HepG2 (cell line): ENCODE measurements around the gene DAAM2. TPM values are rescaled to one million over a fixed set of nuclear protein-coding genes. Genes with fewer than 3 reads are reported as not detected.

Experiments
- ATAC-seq: fragments of 200-7000 bp; cut with Tn5 transposase; 3 replicates; pipeline ENCODE4 v1.9.1; 2020; ENCODE audit warnings: mild to moderate bottlenecking, moderate library complexity
- BruUV-seq: library from RNA; stranded (reverse); fragments of 400-500 nt; replicated peaks from 2 replicates; lab custom pipeline; 2021; lab: Mats Ljungman, UMichigan
- CTCF ChIA-PET: fragments of 300-600 bp; formaldehyde crosslinking; extraction: SDS; loops from one replicate; lab custom pipeline; 2021; ENCODE audit warnings: low total read pairs, inconsistent platforms, low intra/inter-chr PET ratio; lab: Yijun Ruan, JAX
- POLR2A ChIA-PET: fragments of 350-600 bp; sonication (Branson Sonifier 250); formaldehyde crosslinking; loops from one replicate; lab custom pipeline; 2020; ENCODE audit warnings: antibody characterized with exemption, inconsistent platforms; lab: Yijun Ruan, JAX
- DNase-seq: peaks from one replicate; pipeline ENCODE4 v3.0.0-alpha.2; 2015; ENCODE audit warnings: low spot score
- FAIRE-seq: peaks from 3 replicates; lab custom pipeline; 2011; peaks lifted over from hg19 to GRCh38; lab: Jason Lieb, UNC
- H2AFZ ChIP-seq: one replicate; pipeline ENCODE4 v1.6.1; 2011; ENCODE audit warnings: low read length, inconsistent platforms
- H3K27ac ChIP-seq: fragments of 300-600 bp; 3 replicates; pipeline ENCODE4 v1.8.0; 2011; ENCODE audit warnings: mixed run types, mild to moderate bottlenecking, mixed read lengths, low read length, inconsistent platforms; ENCODE audit not compliant: insufficient read depth; ENCODE audit errors: extremely low read length
- H3K27me3 ChIP-seq, 2 experiments: fragments of 200-600 bp in 1 of 2; 2 replicates in 1 of 2; 3 replicates in 1 of 2; pipeline versions ENCODE4 v1.6.0 to v1.8.0; 2011; ENCODE audit warnings: low read length in 2 of 2, mild to moderate bottlenecking in 2 of 2, moderate library complexity in 2 of 2, inconsistent platforms in 1 of 2; ENCODE audit not compliant: insufficient read depth in 2 of 2, control insufficient read depth in 1 of 2
- H3K36me3 ChIP-seq, 2 experiments: fragments of 200-600 bp in 1 of 2; replicated peaks in 1 of 2; 2 replicates in 1 of 2; 3 replicates in 1 of 2; pipeline versions ENCODE4 v1.5.1 to v1.8.0; 2011; ENCODE audit warnings: low read length in 2 of 2, inconsistent platforms in 1 of 2; ENCODE audit not compliant: insufficient read depth in 2 of 2, control insufficient read depth in 1 of 2
- H3K4me1 ChIP-seq: 2 replicates; pipeline ENCODE4 v1.5.1; 2012; ENCODE audit warnings: low read length, inconsistent platforms; ENCODE audit not compliant: insufficient read depth
- H3K4me2 ChIP-seq: 2 replicates; pipeline ENCODE4 v1.6.0; 2011; ENCODE audit warnings: low read depth, low read length, inconsistent platforms
- H3K4me3 ChIP-seq, 3 experiments: fragments of 200-600 bp in 1 of 3; sonication (generic), shearing (Covaris generic) in 1 of 3; replicated peaks in 1 of 3; 2 replicates each; pipeline ENCODE4 v1.5.1; 2011 to 2016; ENCODE audit warnings: low read length in 3 of 3, inconsistent platforms in 2 of 3, low read depth in 2 of 3, mild to moderate bottlenecking in 2 of 3, control low read depth in 1 of 3, mixed read lengths in 1 of 3; ENCODE audit not compliant: insufficient read depth in 1 of 3
- H3K79me2 ChIP-seq: one replicate; pipeline ENCODE4 v1.6.1; 2011; ENCODE audit warnings: low read length, inconsistent platforms; ENCODE audit not compliant: insufficient read depth
- H3K9ac ChIP-seq: 2 replicates; pipeline ENCODE4 v1.6.0; 2011; ENCODE audit warnings: mild to moderate bottlenecking, low read depth, low read length, inconsistent platforms; ENCODE audit not compliant: insufficient read depth
- H3K9me3 ChIP-seq: 2 replicates; pipeline ENCODE4 v1.5.1; 2012; ENCODE audit warnings: mild to moderate bottlenecking, low read length
- H4K20me1 ChIP-seq: 2 replicates; pipeline ENCODE4 v1.6.0; 2011; ENCODE audit warnings: inconsistent platforms, mild to moderate bottlenecking, low read length, moderate library complexity; ENCODE audit not compliant: insufficient read depth
- BHLHE40 ChIP-seq: IDR thresholded peaks from 2 replicates; pipeline ENCODE4 v1.6.1; 2011; ENCODE audit warnings: low read length, improper control_type of control experiment
- BORCS8-MEF2B ChIP-seq: sonication (generic); formaldehyde crosslinking; IDR thresholded peaks from 2 replicates; pipeline ENCODE4 v1.8.0; 2022; ENCODE audit warnings: mild to moderate bottlenecking, missing genetic modification reagents
- KLF16 ChIP-seq, 2 experiments: sonication (generic) in 1 of 2; formaldehyde crosslinking in 1 of 2; IDR thresholded peaks; 2 replicates each; pipeline versions ENCODE4 v1.6.1 to v1.8.0; 2016 to 2023; ENCODE audit warnings: missing genetic modification reagents in 2 of 2, missing compliant biosample characterization in 1 of 2
- PAWR ChIP-seq: sonication (generic); formaldehyde crosslinking; IDR thresholded peaks from 2 replicates; pipeline ENCODE4 v1.4.0; 2020; ENCODE audit warnings: missing genetic modification reagents, mild to moderate bottlenecking, borderline replicate concordance
- RFX3 ChIP-seq: IDR thresholded peaks from 2 replicates; pipeline ENCODE4 v1.6.1; 2016; ENCODE audit warnings: missing biosample characterization, missing genetic modification reagents
- SP4 ChIP-seq: sonication (generic); formaldehyde crosslinking; IDR thresholded peaks from 2 replicates; pipeline ENCODE4 v1.8.1; 2023; ENCODE audit warnings: mild to moderate bottlenecking, missing genetic modification reagents
- TFDP1 ChIP-seq: IDR thresholded peaks from 2 replicates; pipeline ENCODE4 v1.6.1; 2016; ENCODE audit warnings: missing compliant biosample characterization, missing genetic modification reagents, borderline replicate concordance
- ZBTB3 ChIP-seq: sonication (generic); formaldehyde crosslinking; IDR thresholded peaks from 2 replicates; pipeline ENCODE4 v1.4.0; 2020; ENCODE audit warnings: low read depth, mild to moderate bottlenecking, moderate library complexity, missing genetic modification reagents, borderline replicate concordance
- ZNF280D ChIP-seq: sonication (generic); formaldehyde crosslinking; IDR thresholded peaks from 2 replicates; pipeline ENCODE4 v1.5.1; 2020; ENCODE audit warnings: mild to moderate bottlenecking, missing genetic modification reagents
- ZNF382 ChIP-seq: sonication (generic); formaldehyde crosslinking; IDR thresholded peaks from 2 replicates; pipeline ENCODE4 v1.5.0; 2020; ENCODE audit warnings: missing genetic modification reagents, mild to moderate bottlenecking, borderline replicate concordance
- ZNF468 ChIP-seq: sonication (generic); formaldehyde crosslinking; IDR thresholded peaks from 2 replicates; pipeline ENCODE4 v1.8.0; 2022; ENCODE audit warnings: mild to moderate bottlenecking, moderate library complexity, missing genetic modification reagents
- ZUFSP ChIP-seq: sonication (generic); formaldehyde crosslinking; IDR thresholded peaks from 2 replicates; pipeline ENCODE4 v1.9.0; 2021; ENCODE audit warnings: missing genetic modification reagents, mild to moderate bottlenecking, borderline replicate concordance
- WGBS: methylation state at CpG from one replicate; pipeline ENCODE4 v1.1.6; 2017; ENCODE audit warnings: low lambda C conversion rate; 5-methylcytosine and 5-hydroxymethylcytosine counted together
- in situ Hi-C: cut with HindIII; loops from 2 replicates; pipeline ENCODE4 v1.10.0; 2017; ENCODE audit warnings: low pct_unique_long_range_greater_than_20kb; ENCODE audit not compliant: extremely low pct_ligation_motif_present
- intact Hi-C: fragments of 100-400 bp; cut with micrococcal nuclease; formaldehyde crosslinking; loops from one replicate; pipeline ENCODE4 v1.10.0; 2022; ENCODE audit not compliant: unreplicated experiment
- polyA plus RNA-seq, 8 experiments: library from polyadenylated mRNA; depleted of rRNA in 3 of 8; stranded (reverse) in 7 of 8; unstranded in 1 of 8; fragments of >200 nt; fragmentation: Illumina TruSeq in 4 of 8; extraction: Trizol in 4 of 8; gene quantifications; 2 replicates each; pipeline versions ENCODE4 v1.2.1 to v1.2.3, GENCODE V29; 2011 to 2016; ENCODE audit warnings: low read depth in 4 of 8, missing spikeins in 1 of 8, mixed read lengths in 1 of 8; ENCODE audit not compliant: insufficient read depth in 1 of 8
- total RNA-seq, 5 experiments: library from RNA; depleted of rRNA; stranded (reverse); fragments of >200 nt; fragmentation: Illumina TruSeq; extraction: Trizol; gene quantifications; 2 replicates each; pipeline ENCODE4 v1.2.3, GENCODE V29; 2016; ENCODE audit warnings: low read depth in 1 of 5

Gene DAAM2
- total and polyA plus RNA-seq, 2 of the 13 experiments (the other 11 are each of a cell fraction or from before 2014, with no cell fraction given), result 0.01 TPM; not detected in 1

GRCh38 chr6:39818695-39819094, 26.5 kb downstream of the DAAM2 start:
- H3K4me2 ChIP-seq, result no peak overlapping the region
- ATAC-seq, result no peak
- no peaks in the 10 kb centered on the region for H3K36me3 ChIP-seq
- POLR2A ChIA-PET, result no interaction called here
- H3K9me3 ChIP-seq, result no peaks in the 10 kb centered on the region
- H4K20me1 ChIP-seq, result no peaks in the 10 kb centered on the region
- TF ChIP-seq ZNF382 (CRISPR knock-in tag), result no peak
- TF ChIP-seq BHLHE40, result no peak
- no peak for TF ChIP-seq ZBTB3
- no peak for TF ChIP-seq ZUFSP (CRISPR knock-in tag)
- TF ChIP-seq SP4, result no peak
- no peaks in the 10 kb centered on the region for H3K79me2 ChIP-seq
- H3K4me3 ChIP-seq, result no peak overlapping the region
- no TSS peak for BruUV-seq
- in situ Hi-C loops, result no loop called here
- H2AFZ ChIP-seq, result no peak overlapping the region
- H3K4me1 ChIP-seq, result no peaks in the 10 kb centered on the region
- CTCF ChIA-PET, result no interaction called here
- 42% methylated on average over 2 of the region's 2 CpGs for WGBS
- no peak for FAIRE-seq
- no peaks in the 10 kb centered on the region for H3K27me3 ChIP-seq
- DNase-seq, result no peak
- intact Hi-C loops, result no loop called here
- no peak overlapping the region for H3K9ac ChIP-seq
- no peak overlapping the region for H3K27ac ChIP-seq

- no peaks in the 10 kb centered on the region for H4K20me1 ChIP-seq
- no TSS peak for BruUV-seq
- no peaks in the 10 kb centered on the region for H3K79me2 ChIP-seq
- POLR2A ChIA-PET, result no interaction called here
- no peak overlapping the region for H3K9ac ChIP-seq
- 0% methylated on average over 1 of the region's 1 CpG for WGBS
- intact Hi-C loops (no loop called here), in situ Hi-C loops (no loop called here)
- H3K4me3 ChIP-seq, result no peak overlapping the region
- ATAC-seq (no peak), FAIRE-seq (no peak), DNase-seq (no peak)
- H3K4me1 ChIP-seq, result no peaks in the 10 kb centered on the region
- no peak overlapping the region for H2AFZ ChIP-seq
- H3K36me3 ChIP-seq, result no peaks in the 10 kb centered on the region
- no peak overlapping the region for H3K27ac ChIP-seq
- H3K4me2 ChIP-seq, result no peak overlapping the region
- no peaks in the 10 kb centered on the region for H3K9me3 ChIP-seq
- CTCF ChIA-PET, result no interaction called here
- no peaks in the 10 kb centered on the region for H3K27me3 ChIP-seq
- TF ChIP-seq PAWR (CRISPR knock-in tag), result no peak
- no peak for TF ChIP-seq RFX3 (CRISPR knock-in tag)
- no peak for TF ChIP-seq ZNF468 (CRISPR knock-in tag)
- TF ChIP-seq BORCS8-MEF2B (CRISPR knock-in tag), result no peak
- TF ChIP-seq KLF16 (CRISPR knock-in tag; IDR thresholded peaks at IDR 0.05), result no peak
- no peak for TF ChIP-seq TFDP1 (CRISPR knock-in tag)
- TF ChIP-seq ZNF280D (CRISPR knock-in tag), result no peak
Observed at GRCh38 chr6:39819228-39819627, 27.1 kb downstream of the DAAM2 start.
